NCI-H2107 (cell line): ENCODE data around the gene RAD51.

Experiments
- DNase-seq: peaks from one replicate; lab custom pipeline; 2025; lab: John Stamatoyannopoulos, UW

The RAD51 gene

DNA sequence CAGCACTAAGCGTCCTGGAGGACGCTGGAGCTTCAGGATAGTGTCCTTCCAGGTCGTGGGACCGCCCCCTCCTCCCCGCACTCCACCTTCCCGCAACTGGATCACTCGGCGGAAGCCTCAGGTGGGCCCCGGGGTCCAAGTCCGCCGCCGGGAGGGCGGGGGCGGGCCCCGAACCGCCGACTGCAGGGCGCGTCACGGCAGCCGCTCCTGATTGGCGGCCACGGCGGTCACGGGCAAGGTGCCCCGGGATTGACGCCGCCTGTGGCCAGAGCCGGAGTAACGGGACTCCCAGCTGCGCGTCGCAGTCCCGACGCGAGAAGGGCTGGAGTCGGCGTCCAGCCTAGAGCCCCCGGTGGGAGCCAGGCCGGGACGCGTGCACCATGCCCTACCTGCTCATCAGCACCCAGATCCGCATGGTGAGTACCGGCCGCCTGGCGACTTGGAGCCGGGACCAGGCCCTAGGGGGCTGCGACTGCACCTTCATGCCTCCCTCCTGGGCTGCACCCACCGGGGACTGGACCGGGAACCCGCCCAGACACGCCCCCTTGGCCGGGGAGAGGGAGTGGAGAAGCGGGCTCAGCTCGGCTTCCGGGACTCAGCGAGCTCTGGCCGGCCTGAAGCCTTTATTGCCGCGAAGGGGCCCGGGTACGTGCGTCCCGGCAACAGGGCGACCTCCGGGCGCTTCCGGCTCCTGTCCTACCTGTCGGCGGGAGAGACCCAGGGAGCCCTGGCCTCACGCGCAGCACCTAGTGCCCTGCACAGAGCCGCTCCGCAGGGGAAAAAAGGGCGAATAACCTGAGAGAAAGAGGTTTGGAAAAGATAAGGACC, 69.0 kb downstream of the RAD51 start, which contains the start of gene GCHFR:
GCHFR (plus strand) TSS at position 268 of the 828 bp plus-strand sequence; CDS start at position 381, 113 bp downstream.
- DNase-seq, result no peak

DNA sequence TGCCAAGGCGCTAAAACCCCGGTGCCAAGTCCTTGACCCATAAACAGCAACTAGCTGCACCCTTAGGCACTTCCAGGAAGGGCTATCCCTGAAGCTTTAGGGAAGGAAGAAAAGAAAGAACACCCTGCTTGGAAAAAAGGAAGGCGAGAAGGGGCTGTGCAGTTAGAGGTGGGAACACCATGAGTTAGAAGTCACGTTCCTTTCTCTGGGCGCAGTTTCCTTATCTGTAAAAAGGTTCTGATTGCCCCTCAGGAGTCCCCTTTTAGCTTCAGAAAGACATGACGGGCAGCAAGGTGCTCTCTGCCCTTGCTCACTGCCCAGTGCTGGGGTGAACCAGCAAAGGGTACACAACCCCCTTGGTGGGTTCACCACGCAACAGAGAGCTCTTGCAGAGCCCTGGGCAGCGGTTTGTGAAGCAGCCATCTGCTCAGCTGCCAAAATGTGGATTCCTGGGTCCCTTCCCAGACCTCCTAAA, 69.7 kb downstream of the RAD51 start:
- DNase-seq, result no peak

DNA sequence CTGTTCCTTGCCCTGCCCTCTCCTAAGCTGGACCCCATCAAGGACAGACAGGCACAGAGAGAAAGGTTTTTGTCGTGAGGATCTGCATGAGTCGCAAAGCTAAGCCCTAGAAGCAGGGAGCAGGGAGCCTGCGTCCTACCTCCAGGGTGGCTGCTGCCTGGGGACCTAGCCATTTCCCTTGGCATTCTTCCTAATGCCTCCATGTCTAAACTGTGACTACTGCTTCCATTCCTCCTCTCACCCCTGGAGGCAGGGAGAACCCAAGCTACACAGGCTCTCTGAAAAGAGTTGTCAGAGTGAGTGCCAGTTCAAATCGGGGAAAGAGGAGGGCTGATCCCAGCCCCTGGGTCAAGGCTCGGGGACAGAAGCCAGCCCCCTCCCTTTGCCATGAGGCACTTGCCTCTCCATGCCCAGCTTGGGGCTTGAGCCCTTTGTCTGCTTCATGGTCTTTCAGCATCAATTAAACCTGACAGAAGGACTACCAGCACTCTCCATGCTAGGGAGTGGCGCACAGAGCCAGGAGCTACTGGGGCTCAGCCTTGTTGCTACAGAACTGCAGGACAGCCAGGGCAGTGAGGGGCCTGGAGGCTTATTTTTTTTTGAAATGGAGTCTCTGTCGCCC, 71.3 kb downstream of the RAD51 start:
- no peak for DNase-seq

DNA sequence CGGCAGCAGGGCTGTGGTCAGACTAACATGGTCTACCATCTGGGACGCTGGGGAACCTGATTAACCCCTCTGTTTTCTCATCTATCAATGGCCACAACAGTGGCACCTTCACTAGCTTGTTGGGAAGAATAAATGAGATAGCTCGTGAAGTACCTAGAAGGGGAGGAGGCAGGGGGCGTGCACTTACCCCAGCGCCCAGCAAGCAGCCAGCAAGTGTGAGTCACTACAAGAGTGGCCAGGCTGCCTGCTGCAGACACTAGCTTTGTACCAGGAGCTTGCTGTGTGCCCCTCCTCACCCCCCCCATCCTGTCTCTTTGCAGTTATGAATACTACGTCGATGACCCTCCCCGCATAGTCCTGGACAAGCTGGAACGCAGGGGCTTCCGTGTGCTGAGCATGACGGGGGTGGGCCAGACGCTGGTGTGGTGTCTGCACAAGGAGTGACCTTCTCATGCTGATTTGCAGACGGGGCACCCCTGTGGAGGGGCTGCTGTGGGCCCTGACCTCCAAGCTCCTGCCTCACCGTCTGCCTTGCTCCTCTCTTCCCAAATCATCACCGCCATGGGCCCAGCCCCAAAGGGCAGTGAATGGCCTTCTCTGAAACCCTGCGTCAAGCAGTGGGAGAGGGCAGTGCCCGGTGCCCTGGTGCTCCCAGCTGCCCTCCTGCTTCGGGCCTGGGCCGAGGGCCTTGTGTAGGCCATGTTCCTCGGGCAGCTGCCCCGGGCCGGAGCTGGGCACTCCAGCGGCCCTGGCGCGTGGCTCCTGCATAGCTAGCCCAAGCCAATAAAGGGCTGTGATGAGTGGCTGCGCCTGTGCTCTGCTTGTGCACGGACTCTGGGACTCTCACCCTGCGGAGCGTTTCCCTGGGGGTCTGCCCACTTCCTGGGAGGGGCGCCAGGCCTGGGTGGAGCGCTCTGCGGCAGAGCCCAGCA, 72.2 kb downstream of the RAD51 start:
- no peak for DNase-seq

DNA sequence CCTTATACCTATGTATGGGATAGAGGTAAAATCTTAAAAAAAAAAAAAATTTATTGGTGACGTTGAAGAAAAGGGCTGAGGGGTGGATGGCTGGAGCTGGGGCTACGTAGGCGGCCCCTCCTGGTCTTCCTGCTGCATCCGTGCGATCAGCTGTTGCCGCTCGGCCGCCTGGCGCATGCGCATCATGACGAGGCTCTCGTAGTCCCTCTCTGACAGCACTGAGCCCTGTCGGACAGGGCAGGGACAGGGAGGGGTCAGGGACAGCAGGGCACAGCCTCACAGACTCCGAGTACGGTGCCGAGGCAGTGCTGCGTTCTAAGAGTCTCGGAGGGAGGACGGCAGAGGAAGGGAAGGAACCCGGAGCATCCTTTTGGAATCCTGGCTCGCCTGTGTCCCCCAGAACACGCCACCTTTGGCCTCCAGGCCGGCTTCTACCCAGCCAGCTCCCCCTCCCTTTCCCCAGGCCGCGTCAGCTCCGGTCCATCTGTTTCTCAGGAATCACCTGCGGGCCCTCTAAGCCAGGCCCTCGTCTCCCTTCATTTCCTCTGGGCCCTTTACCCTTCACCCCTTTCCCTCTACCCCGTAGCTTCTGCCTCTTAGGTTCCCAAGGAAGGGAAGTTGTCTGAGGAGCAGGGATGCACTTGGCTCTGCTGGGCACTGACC, 73.0 kb downstream of the RAD51 start:
- DNase-seq, result no peak

DNA sequence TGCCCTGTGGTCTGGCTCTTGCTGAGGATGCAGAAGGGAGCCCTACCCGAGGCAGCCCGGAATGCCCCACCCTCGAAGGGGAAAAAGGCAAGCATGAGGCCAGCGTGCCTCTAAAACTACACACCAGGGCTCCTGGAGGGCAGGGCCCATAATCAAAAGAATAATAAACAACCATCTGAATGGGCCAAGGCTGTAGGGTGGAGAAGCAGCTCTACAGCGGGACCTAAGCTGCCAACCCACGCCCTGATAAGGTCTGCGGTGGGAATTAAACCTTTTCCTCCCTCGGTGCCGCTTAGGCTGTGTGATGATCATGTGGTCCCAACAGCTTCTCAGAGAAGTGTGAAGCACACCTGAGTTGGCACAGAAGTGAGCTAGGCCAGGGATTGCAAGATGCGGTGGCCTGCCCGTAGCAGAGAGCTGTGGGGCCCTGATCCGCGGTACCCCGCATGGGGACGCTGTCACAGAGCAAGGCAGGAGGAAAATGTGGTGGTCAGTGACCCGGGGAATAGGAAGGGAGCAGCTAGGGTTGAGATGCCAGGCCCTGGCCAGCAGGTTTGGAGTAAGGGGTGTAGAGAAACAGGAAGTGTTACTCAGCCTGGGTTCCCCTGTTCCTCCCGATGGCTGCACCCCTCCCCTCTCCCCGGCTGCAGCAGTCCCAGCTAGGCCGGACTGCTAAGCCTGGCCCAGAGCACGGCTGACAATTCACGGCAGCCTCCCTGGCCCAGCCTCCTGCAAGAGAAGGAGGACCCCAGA, 73.7 kb downstream of the RAD51 start:
- no peak for DNase-seq

DNA sequence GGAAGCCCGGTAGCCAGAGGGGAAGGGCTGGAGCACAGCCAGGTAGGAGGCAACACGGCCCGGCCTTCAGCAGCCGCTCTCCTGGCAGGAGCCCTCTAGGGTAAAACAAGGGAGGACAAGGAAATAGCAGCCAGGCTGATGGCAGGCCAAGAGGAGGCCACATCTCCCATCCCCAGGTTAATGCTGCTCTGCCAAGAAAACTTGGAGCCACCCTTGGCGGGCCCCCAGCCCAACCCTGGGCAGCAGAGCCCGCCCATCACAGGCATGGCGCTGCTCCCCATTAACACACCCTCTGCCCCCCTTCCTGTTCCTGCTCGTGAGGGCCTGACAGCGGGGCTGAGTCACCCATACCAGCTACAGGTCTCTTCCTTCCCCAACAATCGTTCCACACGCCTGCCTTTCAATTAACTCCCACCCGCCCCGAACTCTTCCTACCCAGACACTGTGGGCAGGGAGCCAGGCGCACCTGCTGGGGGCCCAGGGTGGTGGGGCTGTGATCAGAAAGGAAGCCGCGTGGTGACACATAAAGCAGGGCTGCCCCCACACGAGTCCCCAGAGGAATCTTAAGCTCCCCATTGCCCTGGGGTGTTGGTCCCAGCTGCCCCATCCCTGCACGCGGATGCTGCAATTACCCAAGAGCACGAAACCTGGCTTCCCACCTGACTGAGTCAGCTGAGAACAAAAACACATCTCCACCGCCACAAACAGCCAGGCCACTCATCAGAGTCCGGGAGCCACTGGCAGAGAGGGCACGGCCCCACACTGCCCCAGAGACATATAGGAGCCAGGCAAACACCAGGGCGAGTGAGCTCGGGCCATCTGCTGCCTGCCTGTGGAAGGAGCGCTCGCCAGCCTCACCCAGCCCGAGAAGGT, 74.5 kb downstream of the RAD51 start, which contains the start of gene C15orf62:
C15orf62 (plus strand) TSS at position 707 of the 873 bp plus-strand sequence. CDS start 516 bp downstream, outside the sequence.
- no peak for DNase-seq

DNA sequence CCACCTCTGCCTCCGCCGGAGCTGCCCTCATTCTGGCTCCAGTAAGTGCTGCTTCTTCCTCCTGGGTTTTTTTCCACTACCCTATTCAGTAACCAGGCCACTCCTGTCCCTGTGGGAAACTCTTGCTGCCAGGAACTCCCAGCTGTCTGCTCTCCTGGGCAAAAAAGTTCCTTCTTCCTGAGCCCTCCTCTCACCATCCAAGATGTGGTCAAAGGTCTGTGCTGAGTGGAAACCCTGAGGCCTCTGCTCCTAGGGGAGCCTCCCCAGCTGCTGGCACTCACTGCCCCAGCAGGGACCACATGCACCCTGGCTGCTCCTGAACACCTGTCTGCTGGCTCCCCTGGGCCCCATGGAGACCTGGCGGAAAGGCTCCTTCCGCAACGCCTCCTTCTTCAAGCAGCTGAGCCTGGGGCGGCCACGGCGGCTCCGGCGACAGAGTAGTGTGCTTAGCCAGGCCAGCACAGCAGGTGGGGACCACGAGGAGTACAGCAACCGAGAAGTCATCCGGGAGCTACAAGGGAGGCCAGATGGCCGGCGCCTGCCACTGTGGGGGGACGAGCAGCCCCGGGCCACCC, 75.3 kb downstream of the RAD51 start:
- no peak for DNase-seq

DNA sequence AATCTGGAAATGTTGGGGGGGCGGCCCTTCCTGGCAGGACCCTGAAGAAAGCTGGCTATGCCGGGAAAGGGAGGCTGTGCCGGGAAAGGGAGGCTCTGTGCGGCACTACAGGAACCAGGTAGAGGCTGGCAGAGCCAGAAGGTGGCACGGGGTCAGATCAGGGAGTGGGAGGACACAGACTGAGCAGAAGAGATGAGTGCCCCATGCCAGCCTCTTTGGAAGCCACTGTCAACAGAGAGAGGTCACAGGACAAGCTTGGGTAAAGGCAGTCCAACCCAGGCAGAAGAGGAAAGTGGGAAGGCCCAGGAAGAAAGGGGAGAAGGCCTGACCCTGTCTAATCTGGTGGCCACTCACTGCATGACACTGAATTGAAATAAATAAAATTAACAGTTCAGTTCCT, 76.3 kb downstream of the RAD51 start:
- no peak for DNase-seq

DNA sequence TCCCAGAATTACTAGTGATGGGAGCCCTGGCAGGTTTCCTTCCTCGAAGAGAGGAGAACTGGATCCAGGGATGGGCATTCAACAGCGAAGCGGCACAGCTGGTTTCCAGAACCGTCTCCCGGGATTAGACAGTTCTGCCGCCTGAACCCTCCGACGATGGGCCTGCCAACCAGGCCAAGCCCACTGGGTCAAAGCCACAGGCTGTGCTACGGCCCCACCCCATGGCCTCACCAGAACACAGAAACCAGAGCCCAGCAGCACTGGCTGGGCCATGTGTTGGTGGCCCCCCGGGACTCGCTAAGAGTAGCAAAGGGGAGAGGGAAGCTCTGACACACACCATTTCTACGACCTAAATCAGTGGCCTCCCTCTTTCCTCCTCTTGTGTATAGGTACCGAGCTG, 77.0 kb downstream of the RAD51 start:
- no peak for DNase-seq

DNA sequence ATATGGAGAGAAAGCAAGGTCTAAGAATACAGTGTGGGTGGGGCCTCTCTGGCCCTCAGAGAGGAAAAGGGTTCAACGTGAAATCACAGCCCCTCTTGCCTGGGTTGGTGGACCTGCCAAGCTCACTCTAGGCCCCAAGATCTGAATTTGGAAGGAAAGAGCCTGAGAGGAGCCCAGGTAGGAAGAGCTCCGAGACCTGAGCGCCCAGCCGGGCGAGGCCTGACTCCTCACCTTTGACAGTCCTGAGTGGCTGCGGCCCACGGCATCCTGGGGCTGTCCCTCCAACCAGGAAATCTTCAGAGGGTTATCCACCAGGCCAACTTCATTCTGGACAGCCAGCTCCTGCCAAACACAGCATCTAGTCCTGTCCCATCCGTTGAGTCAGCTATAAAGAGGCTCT, 78.5 kb downstream of the RAD51 start:
- no peak for DNase-seq

DNA sequence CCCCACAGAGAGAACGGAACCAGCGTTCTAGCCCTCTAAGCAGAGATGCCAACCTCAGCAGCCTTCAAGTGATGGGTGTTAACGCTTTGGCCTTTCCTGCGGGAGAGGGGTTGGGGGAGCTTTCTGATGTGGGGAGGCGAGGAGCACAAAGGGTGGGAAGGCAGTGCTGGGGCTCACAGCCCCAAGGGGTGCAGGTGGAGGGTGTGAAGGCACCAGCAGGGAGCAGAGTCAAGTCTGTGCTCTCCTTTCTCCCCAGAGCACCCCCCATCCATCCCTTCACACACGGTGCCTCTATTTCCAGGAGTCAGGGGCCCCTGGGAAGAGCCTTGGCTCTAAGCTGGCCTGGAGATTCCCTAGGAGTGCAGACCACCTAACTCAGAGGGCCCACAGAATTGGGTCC, 78.9 kb downstream of the RAD51 start:
- DNase-seq, result no peak

DNA sequence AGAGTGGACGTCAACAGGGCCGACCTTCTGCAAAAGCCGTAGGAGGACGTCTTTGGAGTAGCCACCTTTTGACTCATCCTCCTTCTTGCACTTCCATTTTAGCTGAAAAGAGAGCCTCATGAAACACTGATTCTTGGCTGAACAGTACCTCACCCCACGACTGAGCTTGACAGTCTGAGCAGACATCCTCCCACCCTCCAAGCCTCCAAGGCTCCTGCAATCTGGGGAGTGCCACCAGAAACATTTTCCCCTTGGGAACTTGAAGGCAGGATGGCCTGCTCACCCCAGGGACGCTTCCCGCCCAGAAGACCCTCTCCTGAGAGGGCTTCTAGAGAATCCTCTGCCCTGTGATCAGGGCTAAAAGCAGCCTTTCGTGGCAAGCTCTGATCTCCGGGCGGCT, 80.0 kb downstream of the RAD51 start:
- no peak for DNase-seq

DNA sequence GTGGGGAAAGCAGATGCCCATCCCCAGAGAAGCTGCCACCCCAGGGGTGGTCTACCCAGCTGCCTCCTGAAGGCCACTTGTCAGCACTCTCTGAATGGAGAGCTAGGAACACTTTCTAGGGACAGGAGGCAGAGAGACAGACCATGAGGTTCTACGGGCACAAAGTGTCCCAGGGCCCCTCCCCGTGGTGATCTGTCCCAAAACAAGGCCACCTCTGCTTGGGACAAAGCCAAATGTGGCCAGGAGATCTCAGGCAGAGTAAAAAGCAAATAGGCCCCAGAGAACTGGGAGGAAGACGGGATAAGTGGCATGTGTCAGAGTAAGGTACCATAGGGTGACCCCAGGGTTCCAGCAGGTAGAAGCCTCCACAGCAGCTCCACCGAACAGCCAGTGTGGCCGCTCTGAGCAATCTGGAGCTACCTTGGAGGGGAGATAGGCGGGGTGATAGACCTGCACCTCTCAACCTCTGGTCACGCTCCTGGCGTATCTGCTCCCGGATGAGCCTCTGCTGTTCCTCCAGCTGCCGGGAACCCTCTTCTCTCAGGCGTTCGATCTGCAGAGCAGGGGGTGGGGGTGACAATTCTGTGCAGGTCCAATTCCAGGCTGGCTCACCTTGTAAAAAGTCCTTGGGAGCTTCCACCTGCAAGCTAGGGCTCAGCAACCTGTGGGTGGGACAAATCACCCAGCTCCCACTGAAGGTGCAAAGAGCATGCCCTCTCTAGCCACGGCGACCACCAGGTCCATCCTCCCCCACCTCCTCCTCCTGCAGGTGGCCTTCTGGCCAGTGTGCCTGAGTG, 81.0 kb downstream of the RAD51 start:
- no peak for DNase-seq

DNA sequence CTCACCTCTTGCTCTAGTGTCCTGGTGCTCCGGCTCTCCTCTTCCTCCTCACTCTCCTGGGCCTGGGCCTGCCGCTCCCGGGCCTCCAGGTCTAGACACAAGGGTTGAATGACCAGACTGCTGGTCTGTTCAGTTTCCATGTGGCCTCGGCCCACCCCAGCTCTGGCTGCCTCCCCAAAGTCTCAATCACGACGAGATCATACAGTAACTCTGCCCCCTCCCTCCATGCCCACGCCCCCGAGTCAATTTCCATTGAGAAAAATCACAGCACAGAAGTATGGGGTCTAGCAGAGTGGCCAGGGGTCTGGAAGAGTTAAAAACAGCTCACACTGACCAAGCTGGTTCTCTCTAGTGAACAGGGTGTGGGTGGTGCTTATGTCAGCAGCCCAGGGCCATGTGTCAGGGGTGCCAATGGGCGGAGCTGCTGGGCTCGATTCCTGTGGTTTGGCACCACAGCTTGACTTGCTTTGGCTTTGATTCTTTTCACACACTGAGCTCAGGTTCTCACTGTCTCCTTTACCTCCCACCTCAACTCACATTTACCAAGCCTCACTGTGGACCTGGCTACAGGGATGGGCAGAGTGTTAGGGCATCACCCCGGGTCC, 81.7 kb downstream of the RAD51 start:
- DNase-seq, result no peak
